Endothelial cell of umbilical vein (primary cell): ENCODE data around the gene KRT78. TPM values are rescaled to one million over a fixed set of nuclear protein-coding genes. Genes with fewer than 3 reads are reported as not detected.

Experiments
- BruUV-seq: library from RNA; stranded (reverse); fragments of 400-500 nt; replicated peaks from 2 replicates; lab custom pipeline; 2021; lab: Mats Ljungman, UMichigan
- CTCF ChIA-PET: fragments of 300-600, 350-600 bp; sonication (Branson Sonifier 250); formaldehyde crosslinking; loops from one replicate; lab custom pipeline; 2021; ENCODE audit warnings: antibody characterized with exemption, inconsistent platforms; lab: Charles Lee
- POLR2A ChIA-PET: fragments of 300-600, 350-600 bp; sonication (Branson Sonifier 250); formaldehyde crosslinking; loops from one replicate; lab custom pipeline; 2021; ENCODE audit warnings: antibody characterized with exemption, inconsistent platforms; lab: Charles Lee
- DNase-seq: peaks from one replicate; pipeline ENCODE4 v3.0.0-alpha.2; 2011; ENCODE audit warnings: low read depth, low spot score
- FAIRE-seq: peaks from 2 replicates; lab custom pipeline; 2011; peaks lifted over from hg19 to GRCh38; lab: Jason Lieb, UNC
- H2AFZ ChIP-seq: 2 replicates; pipeline ENCODE4 v1.6.0; 2012; ENCODE audit warnings: low read depth, low read length, control low read depth, inconsistent platforms
- H3K27ac ChIP-seq: 2 replicates; pipeline ENCODE4 v1.5.1; 2011; ENCODE audit warnings: low read depth, mild to moderate bottlenecking, control low read depth, low read length, moderate library complexity; ENCODE audit not compliant: insufficient read depth
- H3K27me3 ChIP-seq, 2 experiments: 2 replicates each; pipeline versions ENCODE4 v1.6.0 to v1.6.1; 2011; ENCODE audit warnings: low read length in 2 of 2, mixed read lengths in 1 of 2; ENCODE audit not compliant: control insufficient read depth in 2 of 2, insufficient read depth in 2 of 2
- H3K36me3 ChIP-seq, 2 experiments: 2 replicates in 1 of 2; 3 replicates in 1 of 2; pipeline ENCODE4 v1.5.1; 2011; ENCODE audit warnings: low read length in 2 of 2, mild to moderate bottlenecking in 1 of 2, moderate library complexity in 1 of 2; ENCODE audit not compliant: control insufficient read depth in 2 of 2, insufficient read depth in 2 of 2; ENCODE audit errors: extremely low read depth in 1 of 2
- H3K4me1 ChIP-seq: 3 replicates; pipeline ENCODE4 v1.5.1; 2011; ENCODE audit warnings: mild to moderate bottlenecking, low read length; ENCODE audit not compliant: control insufficient read depth, insufficient read depth; ENCODE audit errors: extremely low read depth
- H3K4me2 ChIP-seq: 2 replicates; pipeline ENCODE4 v1.6.1; 2011; ENCODE audit warnings: low read length, control low read depth, mixed read lengths; ENCODE audit not compliant: insufficient read depth
- H3K4me3 ChIP-seq, 3 experiments: fragments of 200-600 bp in 1 of 3; sonication (generic), shearing (Covaris generic) in 1 of 3; replicated peaks in 1 of 3; 2 replicates each; pipeline ENCODE4 v1.5.1; 2011 to 2016; ENCODE audit warnings: control low read depth in 3 of 3, low read length in 3 of 3, mild to moderate bottlenecking in 2 of 3, inconsistent platforms in 1 of 3, low read depth in 1 of 3, moderate library complexity in 1 of 3; ENCODE audit not compliant: insufficient read depth in 1 of 3
- H3K79me2 ChIP-seq: 2 replicates; pipeline ENCODE4 v1.6.0; 2012; ENCODE audit warnings: low read length, inconsistent platforms; ENCODE audit not compliant: control insufficient read depth, insufficient read depth
- H3K9ac ChIP-seq: replicated peaks from 2 replicates; pipeline ENCODE3; 2011; ENCODE audit warnings: low read length, control low read depth; ENCODE audit not compliant: insufficient read depth; ENCODE audit errors: extremely low read depth
- H3K9me1 ChIP-seq: replicated peaks from 3 replicates; pipeline ENCODE4 v1.6.0; 2011; ENCODE audit warnings: mild to moderate bottlenecking, low read length; ENCODE audit not compliant: control insufficient read depth, insufficient read depth; ENCODE audit errors: extremely low read depth
- H3K9me3 ChIP-seq: replicated peaks from 2 replicates; pipeline ENCODE4 v1.5.1; 2012; ENCODE audit warnings: low read length, inconsistent platforms; ENCODE audit not compliant: control insufficient read depth, insufficient read depth
- H4K20me1 ChIP-seq: replicated peaks from 2 replicates; pipeline ENCODE3; 2011; ENCODE audit warnings: mild to moderate bottlenecking, low read length; ENCODE audit not compliant: control insufficient read depth, insufficient read depth; ENCODE audit errors: extremely low read depth
- CTCF ChIP-seq, 2 donors: IDR thresholded peaks; 1 replicate in 1 of 2; 2 replicates in 1 of 2; pipeline ENCODE4 v1.5.1; 2011; ENCODE audit warnings: low read length in 2 of 2, mild to moderate bottlenecking in 2 of 2, moderate library complexity in 2 of 2, control low read depth in 1 of 2, inconsistent platforms in 1 of 2, low read depth in 1 of 2; ENCODE audit not compliant: insufficient read depth in 1 of 2; ENCODE audit errors: extremely low read depth in 1 of 2
- FOS ChIP-seq: IDR thresholded peaks from 2 replicates; pipeline ENCODE4 v1.6.1; 2011; ENCODE audit warnings: mild to moderate bottlenecking, low read length, moderate library complexity, borderline replicate concordance; ENCODE audit not compliant: insufficient read depth
- GATA2 ChIP-seq: IDR thresholded peaks from 2 replicates; pipeline ENCODE4 v1.7.0; 2011; ENCODE audit warnings: low read depth, mild to moderate bottlenecking, moderate library complexity, mixed read lengths, low read length; ENCODE audit not compliant: insufficient read length, insufficient read depth
- MYC ChIP-seq: IDR thresholded peaks from one replicate; pipeline ENCODE4 v1.6.1; 2011; ENCODE audit warnings: mild to moderate bottlenecking, low read depth, low read length
- POLR2A ChIP-seq: IDR thresholded peaks from 2 replicates; pipeline ENCODE4 v1.6.1; 2012; ENCODE audit warnings: low read depth, mild to moderate bottlenecking, control low read depth, low read length
- dilution Hi-C: fragments of 300-500 bp; cut with MboI; formaldehyde crosslinking; loops from one replicate; pipeline ENCODE4 v1.15.0; 2019; ENCODE audit warnings: low sequenced_read_pairs; ENCODE audit not compliant: extremely low pct_ligation_motif_present
- intact Hi-C: fragments of 100-400 bp; cut with micrococcal nuclease; formaldehyde crosslinking; loops from one replicate; pipeline ENCODE4 v1.10.0; 2022
- polyA plus RNA-seq, 4 experiments: library from polyadenylated mRNA; depleted of rRNA in 3 of 4; stranded (reverse) in 3 of 4; unstranded in 1 of 4; fragments of >200 nt; gene quantifications; 2 replicates each; pipeline versions ENCODE4 v1.2.1 to v1.2.3, GENCODE V29; 2011 to 2012; ENCODE audit warnings: missing spikeins in 1 of 4
- total RNA-seq: library from RNA; stranded (reverse); gene quantifications from 2 replicates; pipeline ENCODE4 v1.2.3, GENCODE V29; 2021

Gene KRT78
- total and polyA plus RNA-seq, 2 donors (not counting 3 experiments of a cell fraction or from before 2014, with no cell fraction given): not detected

DNA sequence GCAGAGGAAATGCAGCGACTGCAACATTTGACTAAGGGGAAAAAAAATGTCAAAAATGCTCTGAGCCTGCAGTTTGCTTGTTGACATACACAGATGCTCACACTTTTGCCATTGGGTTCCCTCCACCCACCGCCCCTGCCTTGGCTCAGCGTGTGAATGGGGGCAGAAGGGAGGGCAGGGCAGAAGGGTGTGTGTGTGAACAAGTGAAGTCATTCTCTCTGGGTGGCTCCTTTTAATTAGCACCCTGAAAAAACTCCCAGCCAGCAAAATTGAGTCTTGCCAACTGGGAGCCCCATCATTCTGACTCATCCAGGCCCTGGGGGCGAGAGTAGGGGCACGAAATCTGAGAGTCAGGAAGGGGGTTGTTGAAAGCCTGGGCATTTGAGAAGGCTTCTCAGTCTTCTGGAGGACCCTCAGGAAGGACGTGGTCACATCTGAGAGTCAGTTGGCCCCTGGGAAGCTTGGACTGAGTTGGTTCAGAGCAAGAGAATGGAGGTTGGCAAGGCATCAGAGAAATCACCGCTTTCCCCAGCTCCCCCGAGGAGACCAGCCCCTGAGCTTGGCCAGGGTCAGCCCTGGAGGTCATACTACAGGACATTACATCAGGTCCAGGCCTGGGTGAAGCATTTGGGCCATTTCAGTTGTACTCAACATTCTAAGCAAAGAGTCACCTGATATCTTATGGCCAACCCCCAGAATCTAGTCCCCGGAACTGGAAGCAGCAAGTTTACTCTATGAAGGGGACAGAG lies 22.7 kb upstream of the KRT78 start:
- Histone ChIP-seq H3K4me3 (no peak overlapping the region), H3K9me3 (no peaks in the 10 kb centered on the region), H3K27ac (no peak overlapping the region), H3K4me2 (no peak overlapping the region), H3K9ac (no peak overlapping the region), H4K20me1 (no peaks in the 10 kb centered on the region), H3K79me2 (no peaks in the 10 kb centered on the region), H3K27me3 (no peaks in the 10 kb centered on the region), H3K36me3 (no peaks in the 10 kb centered on the region), H3K4me1 (peaks cover 12% of the 10 kb centered on the region), H3K9me1 (no peaks in the 10 kb centered on the region), H2AFZ (no peak overlapping the region)
- DNase-seq (no peak), FAIRE-seq (no peak)
- ChIA-PET POLR2A (no interaction called here), CTCF (interaction anchor here (0.7 to 7.8 kb wide), 21 partner anchors 9 to 846 kb away, joined by 3 to 120 read pairs (median 6); no protein-coding TSS in a partner anchor)
- intact Hi-C loops (loop anchor here (5.0 to 10.0 kb wide), 2 partner anchors 479 to 657 kb away; no protein-coding TSS in a partner anchor), dilution Hi-C loops (no loop called here)
- TF ChIP-seq FOS (peak; percentile 23), CTCF (IDR thresholded peaks at IDR 0.05; ENCODE audit: extremely low read depth in 1 of 2, insufficient read depth in 1 of 2, low read depth in 1 of 2, low read length in 2 of 2) (no peak), GATA2 (no peak), MYC (no peak), POLR2A (no peak)
- no TSS peak for BruUV-seq
